ENCODE measurements around the gene HTR2C.

Gene HTR2C

DNA sequence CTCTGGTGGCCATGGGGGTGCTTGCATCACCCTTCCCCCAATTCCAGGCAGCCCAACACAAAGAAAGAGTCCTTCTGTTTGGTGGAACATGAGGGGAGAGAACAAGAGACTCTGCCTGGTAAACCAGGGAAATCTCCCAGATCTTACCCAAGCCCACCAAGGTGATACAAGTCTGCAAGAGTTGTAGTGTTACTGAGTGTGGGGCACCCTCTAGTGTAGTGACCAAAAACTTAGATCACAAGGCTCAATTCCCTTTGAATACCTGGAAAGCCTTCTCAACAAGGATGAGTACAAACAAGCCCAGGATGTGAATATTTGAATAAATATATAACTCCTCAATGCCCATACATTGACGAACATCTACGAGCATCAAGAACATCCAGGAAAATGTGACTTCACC, 368.8 kb downstream of the HTR2C start:
- no peak for DNase-seq

All from hypothalamus (tissue), 51 donors.